Ovary (tissue), 9 donors: Measurements from ENCODE around the gene RIC8B. TPM values are rescaled to one million over a fixed set of nuclear protein-coding genes. Genes with fewer than 3 reads are reported as not detected.

Experiments used
- DNase-seq, 5 donors: peaks; one replicate each; pipeline ENCODE4 v3.0.0-alpha.2; 2019 to 2020
- H3K27ac ChIP-seq, 2 donors: fragments of 200-600 bp; one replicate each; pipeline versions ENCODE4 v1.5.1 to v1.8.0; 2019 to 2022
- H3K27me3 ChIP-seq: fragments of 200-600 bp; one replicate; pipeline ENCODE4 v1.8.0; 2022
- H3K36me3 ChIP-seq: fragments of 200-600 bp; sonication (generic); one replicate; pipeline ENCODE4 v1.5.1; 2019
- H3K4me1 ChIP-seq: one replicate; pipeline ENCODE4 v1.8.1; 2013; ENCODE audit warnings: mild to moderate bottlenecking, moderate library complexity; ENCODE audit not compliant: insufficient read depth
- H3K4me3 ChIP-seq: fragments of 200-600 bp; sonication (generic); one replicate; pipeline ENCODE4 v1.5.1; 2017
- H3K9me3 ChIP-seq, 2 donors: fragments of 200-600 bp in 1 of 2; sonication (generic) in 1 of 2; one replicate each; pipeline versions ENCODE4 v1.5.1 to v1.8.1; 2013 to 2019; ENCODE audit warnings: mild to moderate bottlenecking in 1 of 2, moderate library complexity in 1 of 2
- CTCF ChIP-seq, 3 donors: fragments of 450-650 bp in 2 of 3; fragments of 200-600 bp in 1 of 3; IDR thresholded peaks; one replicate each; pipeline versions ENCODE4 v1.5.1 to v1.8.0; 2016 to 2022; ENCODE audit warnings: antibody characterized with exemption in 3 of 3, mild to moderate bottlenecking in 1 of 3
- EP300 ChIP-seq: sonication (generic); formaldehyde crosslinking; IDR thresholded peaks from one replicate; pipeline ENCODE4 v1.6.1; 2017; ENCODE audit warnings: antibody characterized with exemption
- POLR2A ChIP-seq: fragments of 450-650 bp; IDR thresholded peaks from one replicate; pipeline ENCODE4 v1.6.1; 2017; ENCODE audit warnings: antibody characterized with exemption, mild to moderate bottlenecking, moderate library complexity
- WGBS, 3 donors: extraction: QIAGEN DNeasy Blood & Tissue Kit in 1 of 3; methylation state at CpG; one replicate each; pipeline versions ENCODE4 v1.1.5 to v1.1.7; 2013 to 2017; 5-methylcytosine and 5-hydroxymethylcytosine counted together
- intact Hi-C, 4 donors: fragments of 100-400 bp; cut with DNase I; formaldehyde crosslinking; loops; one replicate each; pipeline versions ENCODE4 v1.11.0 to v1.15.1; 2022 to 2023
- polyA plus RNA-seq, 2 donors: library from polyadenylated mRNA; stranded (reverse); fragments of 200-250 nt in 1 of 2; fragments of 350-450 nt in 1 of 2; fragmentation: Illumina TruSeq in 1 of 2; extraction: RNeasy Lipid Tissue Mini Kit (QIAGEN cat#74804) in 1 of 2; gene quantifications; one replicate each; pipeline ENCODE4 v1.2.3, GENCODE V29; 2013 to 2014
- total RNA-seq, 7 donors: library from RNA; depleted of rRNA in 2 of 7; stranded (reverse); fragments of >200 nt in 2 of 7; fragmentation: NEBNext Ultra II Directional in 3 of 7; extraction: Animal tissue kit (Norgen Biotek cat#: 25700) in 3 of 7; gene quantifications; one replicate each; pipeline versions ENCODE4 v1.1.0 to v1.2.4, GENCODE V29; 2016 to 2023
- donor health status: DM: no; HTN: no; CAD: no; lungs with moderate emphysema.
- donor health status: DM: no; HTN: no; CAD: no.
- donor health status: Bipolar disorder and iron deficiency.
- donor health status: DM: yes; HTN: yes; CAD: no.
- donor health status: DM: no; HTN: no; CAD: no.
- donor health status: DM: yes; HTN: yes; CAD: no.

The RIC8B gene
- total and polyA plus RNA-seq, 9 donors: 6.9 to 26.7 (median 16.3) TPM

- Histone ChIP-seq H3K9me3 (no peaks in the 10 kb centered on the region), H3K36me3 (no peaks in the 10 kb centered on the region), H3K4me3 (no peak overlapping the region), H3K27ac (no peak overlapping the region), H3K27me3 (no peaks in the 10 kb centered on the region), H3K4me1 (no peaks in the 10 kb centered on the region)
- intact Hi-C loops: no loop called here
- TF ChIP-seq EP300 (no peak), CTCF (IDR thresholded peaks at IDR 0.05) (no peak), POLR2A (no peak)
- DNase-seq: no peak
- 87 to 93% (median 90%) methylated on average over 7 of the region's 7 CpGs for WGBS, 3 donors
Observed at GRCh38 chr12:106753526-106753925, 21.0 kb upstream of the RIC8B start.

- DNase-seq: no peak
- Histone ChIP-seq H3K27me3 (no peaks in the 10 kb centered on the region), H3K36me3 (no peaks in the 10 kb centered on the region), H3K4me3 (no peak overlapping the region), H3K4me1 (no peaks in the 10 kb centered on the region), H3K9me3 (no peaks in the 10 kb centered on the region), H3K27ac (no peak overlapping the region)
- intact Hi-C loops: no loop called here
- no peak for TF ChIP-seq CTCF (IDR thresholded peaks at IDR 0.05)
- TF ChIP-seq POLR2A: no peak
- no peak for TF ChIP-seq EP300
- WGBS, 3 donors: 98 to 100% (median 100%) methylated on average over 1 of the region's 1 CpG
Observed at GRCh38 chr12:106754331-106754730, 20.2 kb upstream of the RIC8B start.

GRCh38 chr12:106757623-106758348, 16.7 kb upstream of the RIC8B start:
- TF ChIP-seq EP300 (no peak), POLR2A (no peak), CTCF (IDR thresholded peaks at IDR 0.05) (no peak)
- Histone ChIP-seq H3K27ac (no peak overlapping the region), H3K4me3 (no peak overlapping the region), H3K36me3 (no peaks in the 10 kb centered on the region), H3K27me3 (no peaks in the 10 kb centered on the region), H3K9me3 (no peaks in the 10 kb centered on the region), H3K4me1 (peaks cover 3% of the 10 kb centered on the region)
- intact Hi-C loops: no loop called here
- 79 to 83% (median 81%) methylated on average over 6 of the region's 6 CpGs for WGBS, 3 donors
- DNase-seq: no peak

GRCh38 chr12:106758349-106759110, 16.0 kb upstream of the RIC8B start:
- no peak for DNase-seq
- no peaks in the 10 kb centered on the region for H3K9me3 ChIP-seq
- H3K4me1 ChIP-seq: peaks cover 3% of the 10 kb centered on the region
- H3K4me3 ChIP-seq: no peak overlapping the region
- intact Hi-C loops: no loop called here
- no peaks in the 10 kb centered on the region for H3K27me3 ChIP-seq
- no peak for TF ChIP-seq EP300
- TF ChIP-seq POLR2A: no peak
- TF ChIP-seq CTCF (IDR thresholded peaks at IDR 0.05): no peak
- no peak overlapping the region for H3K27ac ChIP-seq
- WGBS, 3 donors: 90 to 94% (median 92%) methylated on average over 7 of the region's 7 CpGs
- no peaks in the 10 kb centered on the region for H3K36me3 ChIP-seq
